ENCODE results near the gene GRXCR2.

GRXCR2 gene

DNA sequence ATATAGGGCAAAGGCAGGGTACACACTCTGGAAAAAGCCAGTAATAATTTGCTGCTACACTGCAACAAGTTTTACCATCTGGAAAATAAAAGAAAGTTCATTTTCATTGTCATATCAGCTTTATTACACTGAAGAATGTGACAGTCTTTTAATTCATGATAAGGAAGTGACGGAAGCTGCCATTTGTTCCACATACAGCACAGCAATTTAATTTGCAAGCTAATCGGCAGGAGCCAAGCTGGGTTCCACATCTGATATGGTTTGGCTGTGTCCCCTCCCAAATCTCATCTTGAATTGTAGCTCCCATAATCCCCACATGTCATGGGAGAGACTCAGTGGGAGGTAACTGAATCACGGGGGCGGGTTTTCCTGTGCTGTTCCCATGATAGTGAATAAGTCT is 54.2 kb downstream of the GRXCR2 start:
- TF ChIP-seq, protein P1, sequence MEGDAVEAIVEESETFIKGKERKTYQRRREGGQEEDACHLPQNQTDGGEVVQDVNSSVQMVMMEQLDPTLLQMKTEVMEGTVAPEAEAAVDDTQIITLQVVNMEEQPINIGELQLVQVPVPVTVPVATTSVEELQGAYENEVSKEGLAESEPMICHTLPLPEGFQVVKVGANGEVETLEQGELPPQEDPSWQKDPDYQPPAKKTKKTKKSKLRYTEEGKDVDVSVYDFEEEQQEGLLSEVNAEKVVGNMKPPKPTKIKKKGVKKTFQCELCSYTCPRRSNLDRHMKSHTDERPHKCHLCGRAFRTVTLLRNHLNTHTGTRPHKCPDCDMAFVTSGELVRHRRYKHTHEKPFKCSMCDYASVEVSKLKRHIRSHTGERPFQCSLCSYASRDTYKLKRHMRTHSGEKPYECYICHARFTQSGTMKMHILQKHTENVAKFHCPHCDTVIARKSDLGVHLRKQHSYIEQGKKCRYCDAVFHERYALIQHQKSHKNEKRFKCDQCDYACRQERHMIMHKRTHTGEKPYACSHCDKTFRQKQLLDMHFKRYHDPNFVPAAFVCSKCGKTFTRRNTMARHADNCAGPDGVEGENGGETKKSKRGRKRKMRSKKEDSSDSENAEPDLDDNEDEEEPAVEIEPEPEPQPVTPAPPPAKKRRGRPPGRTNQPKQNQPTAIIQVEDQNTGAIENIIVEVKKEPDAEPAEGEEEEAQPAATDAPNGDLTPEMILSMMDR (IDR thresholded peaks at IDR 0.05; ENCODE audit: poor library complexity, severe bottlenecking), result no peak
- Histone ChIP-seq H3K36me3 (ENCODE audit: low read depth) (peaks cover 11% of the 10 kb centered on the region; the same call in 1 of the 2 replicates), H3K4me1 (ENCODE audit: insufficient read depth, poor library complexity, severe bottlenecking) (no peaks in the 10 kb centered on the region), H3K4me3 (ENCODE audit: severe bottlenecking) (no peak overlapping the region), H3K9me3 (ENCODE audit: severe bottlenecking) (no peaks in the 10 kb centered on the region), H3K27me3 (ENCODE audit: insufficient read depth, poor library complexity, severe bottlenecking) (no peaks in the 10 kb centered on the region), H3K27ac (ENCODE audit: poor library complexity, severe bottlenecking) (no peak overlapping the region)
- ATAC-seq (ENCODE audit: low read depth), result no peak
- DNase-seq (ENCODE audit: low spot score), result no peak

DNA sequence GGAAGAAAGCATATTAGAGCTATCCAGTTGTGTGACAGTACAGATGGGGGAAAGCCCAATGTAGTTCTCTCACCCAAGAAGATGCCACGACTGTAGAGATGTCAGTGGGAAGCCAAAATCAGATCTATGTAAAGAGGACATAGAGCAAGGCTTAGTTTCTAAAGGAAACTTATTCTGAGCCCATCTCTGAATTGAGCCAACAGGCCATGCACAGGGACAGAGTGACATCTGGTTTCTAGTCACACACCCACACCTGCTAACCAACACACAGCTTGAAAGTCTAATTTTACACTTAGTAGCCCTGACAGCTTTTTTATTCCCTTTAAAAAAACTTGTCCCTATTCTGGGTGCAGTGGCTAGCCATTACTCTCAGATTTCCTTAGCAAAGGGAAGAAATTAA is 59.9 kb downstream of the GRXCR2 start:
- no peaks in the 10 kb centered on the region for H3K27me3 ChIP-seq (ENCODE audit: insufficient read depth, poor library complexity, severe bottlenecking)
- no peak overlapping the region for H3K27ac ChIP-seq (ENCODE audit: poor library complexity, severe bottlenecking)
- no peak for ATAC-seq (ENCODE audit: low read depth)
- H3K4me1 ChIP-seq (ENCODE audit: insufficient read depth, poor library complexity, severe bottlenecking), result no peaks in the 10 kb centered on the region
- H3K4me3 ChIP-seq (ENCODE audit: severe bottlenecking), result no peak overlapping the region
- H3K36me3 ChIP-seq (ENCODE audit: low read depth), result peaks cover 6% of the 10 kb centered on the region; the same call in 1 of the 2 replicates
- TF ChIP-seq, protein P1 (IDR thresholded peaks at IDR 0.05; ENCODE audit: poor library complexity, severe bottlenecking), result no peak
- no peak for DNase-seq (ENCODE audit: low spot score)
- no peaks in the 10 kb centered on the region for H3K9me3 ChIP-seq (ENCODE audit: severe bottlenecking)

DNA sequence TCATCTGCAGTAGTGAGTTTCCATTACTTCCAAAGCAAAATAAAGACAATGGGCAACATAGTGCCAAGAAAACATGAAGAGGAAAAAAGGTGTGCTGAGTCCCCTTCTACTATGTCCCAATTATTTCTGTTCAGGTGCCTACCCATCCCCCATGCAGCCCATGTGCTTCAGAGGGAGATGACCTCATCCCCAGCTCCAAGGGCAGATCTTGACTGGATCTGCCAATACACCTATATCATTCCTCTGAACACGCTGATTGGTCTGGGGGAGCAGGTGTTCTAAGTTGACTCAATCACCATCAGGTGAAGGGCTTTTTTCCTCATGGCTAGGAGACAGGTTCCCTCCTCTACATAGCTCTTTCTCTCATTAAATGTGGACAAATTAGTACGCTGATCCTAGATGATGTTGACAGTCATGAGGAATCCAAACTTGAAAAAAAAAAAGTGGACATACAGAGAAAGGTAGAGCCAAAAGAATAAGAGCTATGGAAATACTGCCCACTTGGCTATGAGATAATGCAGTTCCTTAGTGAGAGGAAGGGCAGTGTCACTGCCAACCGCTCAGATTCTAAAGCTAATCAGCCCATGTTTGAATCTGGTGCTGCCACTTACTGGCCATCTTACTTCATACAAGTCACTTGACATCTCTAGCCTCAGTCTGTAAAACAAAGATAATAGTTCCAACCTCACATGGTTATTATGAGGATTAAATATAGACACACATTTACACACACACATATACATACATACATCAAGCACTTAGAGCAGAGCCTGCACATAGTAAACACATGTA is 60.8 kb downstream of the GRXCR2 start:
- DNase-seq (ENCODE audit: low spot score) (no peak), ATAC-seq (ENCODE audit: low read depth) (peak; percentile 56)
- Histone ChIP-seq H3K4me3 (ENCODE audit: severe bottlenecking) (no peak overlapping the region), H3K27me3 (ENCODE audit: insufficient read depth, poor library complexity, severe bottlenecking) (no peaks in the 10 kb centered on the region), H3K27ac (ENCODE audit: poor library complexity, severe bottlenecking) (no peak overlapping the region), H3K36me3 (ENCODE audit: low read depth) (peaks cover 6% of the 10 kb centered on the region; the same call in 1 of the 2 replicates), H3K9me3 (ENCODE audit: severe bottlenecking) (no peaks in the 10 kb centered on the region), H3K4me1 (ENCODE audit: insufficient read depth, poor library complexity, severe bottlenecking) (no peaks in the 10 kb centered on the region)
- TF ChIP-seq, protein P1 (IDR thresholded peaks at IDR 0.05; ENCODE audit: poor library complexity, severe bottlenecking), result peak; percentile 42

Data from RWPE2 (cell line).